HL-60 (cell line): ENCODE data around the gene FBXO24.

Experiments used
- GABPA ChIP-seq: IDR thresholded peaks from 2 replicates; pipeline ENCODE4 v1.6.1; 2012; ENCODE audit warnings: low read depth
- POLR2AphosphoS5 ChIP-seq: IDR thresholded peaks from 2 replicates; pipeline ENCODE4 v1.6.1; 2012; ENCODE audit warnings: low read depth
- TF ChIP-seq, protein P1 (sequence below): IDR thresholded peaks from one replicate; pipeline ENCODE4 v1.5.1; 2011; ENCODE audit warnings: low read length, control low read depth, inconsistent platforms; ENCODE audit not compliant: insufficient read depth

DNA sequence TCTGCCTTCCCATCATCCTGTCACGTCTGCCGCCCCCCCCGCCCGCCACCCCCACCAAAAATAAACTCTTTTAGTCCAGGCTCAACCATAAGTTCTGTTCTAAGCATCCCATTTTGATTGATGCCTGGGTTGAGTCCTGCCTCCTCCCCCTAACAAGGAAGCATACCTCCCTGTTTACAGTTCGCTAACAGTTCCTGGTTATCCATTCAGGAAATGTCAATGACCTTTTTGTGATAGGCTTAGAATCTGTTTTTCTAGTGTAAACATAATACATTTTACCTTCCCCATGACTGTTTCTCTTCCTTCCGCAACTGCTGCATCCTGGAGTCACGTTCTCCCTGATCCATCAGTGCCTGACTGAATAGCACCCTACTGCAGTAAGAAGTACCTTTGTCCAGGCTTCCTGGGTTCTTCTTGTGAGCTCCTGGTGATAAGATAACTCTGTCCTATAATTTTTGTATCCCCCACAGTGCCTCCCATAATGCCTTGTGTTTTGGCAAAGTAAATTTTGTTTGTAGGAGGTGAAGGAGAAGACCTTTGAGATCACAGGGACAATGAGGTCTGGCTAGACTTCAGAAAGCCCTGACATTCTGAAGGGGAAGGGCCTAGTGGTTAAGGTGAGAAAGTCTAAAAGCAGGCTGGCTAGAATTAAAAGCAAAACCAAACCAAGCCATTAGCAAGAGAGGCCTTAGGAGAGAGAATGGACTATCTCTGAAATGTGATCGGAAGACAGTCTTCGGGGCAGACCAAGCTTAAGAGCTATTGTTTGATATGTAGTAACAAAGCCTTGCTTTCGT lies 39.8 kb upstream of the FBXO24 start:
- TF ChIP-seq, protein P1, sequence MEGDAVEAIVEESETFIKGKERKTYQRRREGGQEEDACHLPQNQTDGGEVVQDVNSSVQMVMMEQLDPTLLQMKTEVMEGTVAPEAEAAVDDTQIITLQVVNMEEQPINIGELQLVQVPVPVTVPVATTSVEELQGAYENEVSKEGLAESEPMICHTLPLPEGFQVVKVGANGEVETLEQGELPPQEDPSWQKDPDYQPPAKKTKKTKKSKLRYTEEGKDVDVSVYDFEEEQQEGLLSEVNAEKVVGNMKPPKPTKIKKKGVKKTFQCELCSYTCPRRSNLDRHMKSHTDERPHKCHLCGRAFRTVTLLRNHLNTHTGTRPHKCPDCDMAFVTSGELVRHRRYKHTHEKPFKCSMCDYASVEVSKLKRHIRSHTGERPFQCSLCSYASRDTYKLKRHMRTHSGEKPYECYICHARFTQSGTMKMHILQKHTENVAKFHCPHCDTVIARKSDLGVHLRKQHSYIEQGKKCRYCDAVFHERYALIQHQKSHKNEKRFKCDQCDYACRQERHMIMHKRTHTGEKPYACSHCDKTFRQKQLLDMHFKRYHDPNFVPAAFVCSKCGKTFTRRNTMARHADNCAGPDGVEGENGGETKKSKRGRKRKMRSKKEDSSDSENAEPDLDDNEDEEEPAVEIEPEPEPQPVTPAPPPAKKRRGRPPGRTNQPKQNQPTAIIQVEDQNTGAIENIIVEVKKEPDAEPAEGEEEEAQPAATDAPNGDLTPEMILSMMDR = no peak
- TF ChIP-seq POLR2AphosphoS5 (no peak), GABPA (no peak)
